Measurements from ENCODE around the gene RUNX2.

RUNX2 gene

GRCh38 chr6:45613656-45614055 lies 285.5 kb downstream of the RUNX2 start:
- no peak overlapping the region for H3K27ac ChIP-seq

GRCh38 chr6:45614488-45615285 lies 286.6 kb downstream of the RUNX2 start:
- no peak for TF ChIP-seq ZFX (IDR thresholded peaks at IDR 0.05)
- no peak for TF ChIP-seq CTCF (conservative IDR thresholded peaks at IDR 0.05)
- H3K27ac ChIP-seq, result no peak overlapping the region

More at GRCh38 chr6:45613656-45614055, 285.5 kb downstream of the RUNX2 start:
- TF ChIP-seq ZFX (IDR thresholded peaks at IDR 0.05), result no peak

- no peak overlapping the region for H3K27ac ChIP-seq
- TF ChIP-seq ZFX (IDR thresholded peaks at IDR 0.05) (no peak), CTCF (conservative IDR thresholded peaks at IDR 0.05) (no peak)
Measured at GRCh38 chr6:45616209-45616608, 288.1 kb downstream of the RUNX2 start.

- no peak for TF ChIP-seq ZFX (IDR thresholded peaks at IDR 0.05)
- no peak for TF ChIP-seq CTCF (conservative IDR thresholded peaks at IDR 0.05)
- no peak overlapping the region for H3K27ac ChIP-seq
Measured at GRCh38 chr6:45617441-45617840, 289.3 kb downstream of the RUNX2 start.

GRCh38 chr6:45618259-45618658 lies 290.1 kb downstream of the RUNX2 start:
- no peak overlapping the region for H3K27ac ChIP-seq
- TF ChIP-seq CTCF (conservative IDR thresholded peaks at IDR 0.05) (no peak), ZFX (IDR thresholded peaks at IDR 0.05) (no peak)

- TF ChIP-seq CTCF (conservative IDR thresholded peaks at IDR 0.05), result no peak
- TF ChIP-seq ZFX (IDR thresholded peaks at IDR 0.05), result no peak
- no peak overlapping the region for H3K27ac ChIP-seq
Measured at GRCh38 chr6:45619211-45619760, 291.2 kb downstream of the RUNX2 start.

- no peak for TF ChIP-seq ZFX (IDR thresholded peaks at IDR 0.05)
- TF ChIP-seq CTCF (conservative IDR thresholded peaks at IDR 0.05), result no peak
- H3K27ac ChIP-seq, result no peak overlapping the region
Measured at GRCh38 chr6:45619994-45620471, 291.9 kb downstream of the RUNX2 start.

Data from C4-2B (cell line).